Head of caudate nucleus (tissue), 42 donors: Measurements from ENCODE around the gene BCAS3.
"Not testable (repeated sequence)": the region's sequence is repeated elsewhere in the genome, so short reads cannot be mapped to it uniquely, and the experiment has no call there.

ENCODE experiments used
- DNase-seq, 42 donors: peaks; one replicate each; pipeline versions ENCODE4 v3.0.0 to v3.0.0-alpha.2; 2020 to 2021; ENCODE audit warnings: mixed read lengths in 7 of 42
- intact Hi-C: fragments of 100-400 bp; cut with DNase I; formaldehyde crosslinking; loops from one replicate; pipeline ENCODE4 v1.15.0; 2022

BCAS3 gene

GRCh38 chr17:61126473-61127249 is 449.0 kb downstream of the BCAS3 start:
- DNase-seq = no peak
- intact Hi-C loops = no loop called here

DNA sequence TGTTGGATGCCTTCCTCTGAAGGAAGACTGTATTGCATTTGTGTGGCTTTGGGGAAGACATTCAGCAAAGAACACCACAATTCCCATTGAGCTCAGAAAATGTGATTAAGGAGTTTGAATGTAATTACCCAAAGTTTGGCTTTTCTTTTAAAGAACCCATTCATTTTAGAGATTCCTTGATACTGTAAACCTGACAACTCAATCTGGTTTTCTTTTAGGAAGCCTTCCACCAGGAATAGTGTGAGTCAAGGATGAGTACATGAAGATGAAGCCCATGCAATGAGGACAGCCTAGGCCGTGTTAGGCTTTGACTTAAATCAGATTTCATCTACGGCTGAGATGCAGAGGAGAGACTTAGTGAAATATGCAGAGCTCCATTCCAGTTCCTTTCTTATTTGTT is 450.3 kb downstream of the BCAS3 start:
- no peak for DNase-seq
- intact Hi-C loops = no loop called here

DNA sequence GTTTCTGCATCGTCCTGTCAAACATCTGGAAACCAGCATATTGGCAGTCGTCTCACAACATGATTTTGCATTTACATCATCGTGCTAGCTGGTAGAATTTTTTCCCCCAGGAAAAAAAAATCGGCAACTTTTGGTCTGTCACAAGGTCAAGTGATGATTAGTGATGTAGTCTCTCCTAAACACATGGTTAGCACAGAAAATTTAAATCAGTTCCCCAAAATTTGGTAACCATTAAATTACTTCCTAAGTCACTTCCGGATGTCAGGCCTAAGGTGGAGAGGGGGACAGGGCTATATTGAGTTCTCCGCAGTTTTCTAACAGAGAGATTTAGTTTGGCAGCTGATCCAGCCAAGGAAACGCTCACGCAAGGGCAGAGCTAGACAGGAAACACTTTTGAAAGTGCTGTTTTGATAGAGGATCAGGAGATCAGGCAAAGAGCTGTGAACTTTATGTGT is 451.0 kb downstream of the BCAS3 start:
- DNase-seq = no peak

DNA sequence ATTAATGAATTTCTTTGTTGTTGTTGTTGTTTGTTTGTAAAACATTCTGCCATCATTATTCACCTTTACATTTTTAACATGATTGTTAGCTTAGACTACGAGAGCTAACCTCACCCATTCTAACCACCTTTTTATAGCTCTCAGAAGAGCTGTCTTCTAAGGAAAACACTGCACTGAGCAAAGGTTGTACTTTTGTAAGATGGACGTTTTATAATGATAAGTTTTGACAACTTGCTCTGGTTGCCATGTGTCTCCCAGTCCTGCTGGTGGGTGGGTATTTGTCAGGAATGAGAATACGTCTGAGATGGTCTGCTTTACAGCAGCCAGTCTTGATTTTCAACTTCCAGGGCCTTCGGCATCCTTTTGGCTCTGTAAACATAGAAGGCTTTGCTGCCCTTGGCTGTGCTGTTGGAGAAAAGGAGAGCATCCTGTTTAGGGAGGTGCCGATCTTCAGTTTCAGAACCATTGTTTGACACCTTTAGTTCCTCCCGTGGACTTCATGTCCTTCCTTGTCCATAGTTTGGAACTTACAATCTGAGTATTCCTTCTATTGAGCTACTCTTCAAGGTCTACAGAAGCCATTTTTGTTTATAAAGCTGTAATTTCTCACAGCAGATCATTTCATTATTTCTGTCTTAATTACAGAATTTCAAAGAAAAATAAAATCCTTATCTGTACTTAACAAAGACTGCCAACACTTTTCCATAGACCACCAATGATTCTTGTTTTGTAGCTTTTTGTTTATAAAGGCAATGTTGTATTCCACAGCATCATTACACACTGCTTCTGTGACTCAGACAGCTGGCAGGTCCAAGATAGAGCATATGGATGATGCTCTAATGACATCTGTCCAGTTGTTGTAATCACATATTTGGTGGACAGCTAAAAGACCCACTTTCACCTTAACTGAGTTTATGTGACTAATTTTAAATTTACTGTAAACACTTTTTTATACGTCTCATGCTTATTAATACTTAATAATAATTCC is 451.9 kb downstream of the BCAS3 start:
- intact Hi-C loops = no loop called here
- no peak for DNase-seq

More for the DNA sequence above, 451.0 kb downstream of the BCAS3 start:
- intact Hi-C loops = no loop called here

- intact Hi-C loops = no loop called here
- DNase-seq = no peak
Observed at GRCh38 chr17:61130330-61130729, 452.7 kb downstream of the BCAS3 start.

DNA sequence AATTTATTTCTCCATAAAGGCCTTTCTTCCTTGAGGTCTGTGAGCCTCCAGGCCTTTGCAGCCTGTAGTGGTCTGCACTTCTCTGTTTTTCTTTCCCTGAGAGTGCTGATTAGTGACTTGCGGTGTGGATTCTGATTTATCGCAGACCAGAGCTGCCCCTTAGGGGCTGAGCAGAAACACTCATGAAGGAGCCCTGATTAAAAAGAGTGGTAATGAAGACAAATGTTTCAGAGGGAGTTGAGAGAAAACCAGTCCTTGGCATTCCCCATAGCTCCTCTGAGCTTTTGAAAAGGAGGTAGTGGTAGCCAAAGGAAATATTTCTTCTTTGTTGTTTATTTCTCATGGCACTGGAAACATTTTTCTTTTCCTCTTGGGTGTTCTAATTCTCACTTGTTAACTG is 453.9 kb downstream of the BCAS3 start:
- no peak for DNase-seq
- intact Hi-C loops = no loop called here

GRCh38 chr17:61132524-61132923 is 454.9 kb downstream of the BCAS3 start:
- no peak for DNase-seq
- intact Hi-C loops = no loop called here

- intact Hi-C loops = no loop called here
- no peak for DNase-seq
Observed at GRCh38 chr17:61133853-61134252, 456.2 kb downstream of the BCAS3 start.

DNA sequence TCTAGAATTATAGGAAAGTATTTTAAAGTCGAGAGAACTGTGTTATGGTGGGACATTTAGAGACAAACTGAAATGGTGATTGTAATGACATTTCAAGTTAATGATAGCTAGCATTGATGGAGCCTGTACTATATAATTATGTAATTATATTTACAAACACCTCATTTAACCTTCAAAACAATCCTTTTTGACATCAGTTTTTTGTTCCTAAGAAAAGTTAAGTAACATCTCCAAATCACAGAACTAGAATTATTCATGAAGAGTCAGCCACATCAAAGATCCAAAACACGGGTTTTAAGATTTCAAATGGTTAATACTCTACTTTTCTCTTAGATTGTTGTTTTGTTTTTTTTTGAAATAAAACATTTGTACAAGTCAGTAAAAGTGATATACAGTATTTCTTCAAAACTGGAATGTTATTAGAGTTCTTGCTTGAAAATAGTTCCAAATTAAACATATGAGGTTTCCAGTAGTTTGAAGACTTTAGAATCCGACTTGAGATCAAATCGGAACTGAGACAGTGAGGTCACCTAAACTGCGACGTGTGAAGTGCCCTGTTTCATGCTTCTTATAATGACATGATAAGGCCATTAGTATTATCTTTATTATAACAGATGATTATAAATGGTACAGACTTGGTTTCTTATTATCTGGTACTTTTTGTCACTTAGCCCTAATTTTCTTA is 457.0 kb downstream of the BCAS3 start:
- intact Hi-C loops = no loop called here
- DNase-seq = no peak

- intact Hi-C loops = no loop called here
- DNase-seq = peak in 35 of 42 donors; percentile 9 to 71 (median 45)
Observed at GRCh38 chr17:61135782-61136181, 458.1 kb downstream of the BCAS3 start.

GRCh38 chr17:61136296-61136695 is 458.6 kb downstream of the BCAS3 start:
- DNase-seq = no peak
- intact Hi-C loops = no loop called here

DNA sequence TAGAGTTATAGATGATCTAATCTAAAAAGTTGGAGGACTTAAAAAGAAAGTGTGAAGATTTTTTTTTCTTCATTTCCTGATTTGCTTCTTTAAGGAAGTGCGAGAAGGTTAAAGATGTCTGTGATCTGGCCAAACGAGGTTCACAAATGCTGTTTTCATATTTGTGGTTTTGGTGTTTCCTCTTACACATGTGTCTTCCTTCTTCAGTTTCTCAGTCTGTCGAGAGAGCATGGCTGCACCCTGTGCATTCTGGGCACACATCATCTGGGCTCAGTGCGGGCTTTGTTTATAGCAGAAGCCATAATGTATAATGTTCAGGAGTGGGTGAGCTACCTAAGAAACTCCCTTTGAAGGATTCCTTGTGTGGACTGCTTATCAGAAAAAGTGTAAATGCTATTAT is 461.6 kb downstream of the BCAS3 start:
- DNase-seq = peak in 1 of 42 donors; percentile 9
- intact Hi-C loops = no loop called here

- intact Hi-C loops = no loop called here
- DNase-seq = no peak
Observed at GRCh38 chr17:61140081-61140786, 462.6 kb downstream of the BCAS3 start.

DNA sequence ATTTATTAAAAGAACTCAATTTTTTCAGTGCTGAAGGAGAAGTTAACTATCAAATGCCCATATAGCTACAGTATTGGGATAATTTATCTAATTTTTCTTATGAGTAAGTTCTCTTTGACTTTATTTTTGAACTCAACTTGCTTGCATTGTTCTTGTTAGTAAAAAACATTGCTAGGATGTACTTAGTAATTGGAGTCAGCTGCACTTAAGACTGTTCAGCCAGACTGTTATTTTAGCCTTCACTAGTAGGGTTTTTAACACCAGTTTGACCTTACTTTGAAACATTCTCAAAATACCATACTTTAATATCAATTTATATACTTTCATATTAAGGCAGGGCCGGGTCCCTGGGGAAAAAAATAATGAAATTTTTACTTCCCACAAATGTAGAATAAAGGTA is 465.4 kb downstream of the BCAS3 start:
- intact Hi-C loops = no loop called here
- no peak for DNase-seq

GRCh38 chr17:61144137-61144536 is 466.5 kb downstream of the BCAS3 start:
- intact Hi-C loops = no loop called here

GRCh38 chr17:61144617-61145564 is 467.2 kb downstream of the BCAS3 start:
- DNase-seq = no peak
- intact Hi-C loops = no loop called here

More at GRCh38 chr17:61144137-61144536, 466.5 kb downstream of the BCAS3 start:
- DNase-seq = no peak

DNA sequence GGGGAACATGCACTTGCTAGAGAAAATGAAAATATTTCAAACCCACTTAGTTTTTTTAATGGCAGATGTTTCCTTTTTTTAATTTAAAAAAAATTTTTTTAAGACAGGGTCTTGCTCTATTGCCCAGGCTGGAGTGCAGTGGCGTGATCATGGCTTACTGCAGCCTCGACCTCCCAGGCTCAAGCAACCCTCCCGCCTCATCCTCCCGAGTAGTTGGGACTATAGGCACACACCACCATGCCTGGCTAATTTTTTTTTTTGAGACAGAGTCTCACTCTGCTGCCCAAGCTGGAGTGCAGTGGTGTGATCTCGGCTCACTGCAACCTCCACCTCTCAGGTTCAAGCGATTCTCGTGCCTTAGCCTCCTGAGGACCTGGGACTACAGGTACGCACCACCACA is 469.2 kb downstream of the BCAS3 start:
- DNase-seq, intact Hi-C loops: not testable (repeated sequence)
